Mesothelial cell of epicardium (in vitro differentiated cells): Measurements from ENCODE around the gene MPHOSPH10. TPM values are rescaled to one million over a fixed set of nuclear protein-coding genes. Genes with fewer than 3 reads are reported as not detected.
"Not testable (repeated sequence)": the region's sequence is repeated elsewhere in the genome, so short reads cannot be mapped to it uniquely, and the experiment has no call there.

Source experiments
- DNase-seq, 2 experiments: peaks; one replicate each; pipeline ENCODE4 v3.0.0; 2021; ENCODE audit warnings: low spot score in 2 of 2; ENCODE audit not compliant: unreplicated experiment in 2 of 2
- H3K27ac Mint-ChIP-seq: 2 replicates; pipeline ENCODE4 v1.8.0; 2021; ENCODE audit warnings: mixed read lengths
- H3K27me3 Mint-ChIP-seq: 2 replicates; pipeline ENCODE4 v1.8.0; 2021; ENCODE audit warnings: low read depth, mixed read lengths
- H3K36me3 Mint-ChIP-seq: 2 replicates; pipeline ENCODE4 v1.8.0; 2021; ENCODE audit warnings: mixed read lengths
- H3K4me1 Mint-ChIP-seq: 2 replicates; pipeline ENCODE4 v1.8.0; 2021; ENCODE audit warnings: mixed read lengths
- H3K4me3 Mint-ChIP-seq: 2 replicates; pipeline ENCODE4 v1.8.0; 2021; ENCODE audit warnings: mild to moderate bottlenecking, moderate library complexity, mixed read lengths
- H3K9me3 Mint-ChIP-seq: 2 replicates; pipeline ENCODE4 v1.8.0; 2021; ENCODE audit warnings: mixed read lengths
- CTCF ChIP-seq: fragments of 200-600 bp; sonication (generic); IDR thresholded peaks from one replicate; pipeline ENCODE4 v1.5.0; 2021; ENCODE audit warnings: antibody characterized with exemption; ENCODE audit not compliant: unreplicated experiment
- total RNA-seq: library from RNA; stranded (reverse); gene quantifications from 3 replicates; pipeline ENCODE4 v1.2.1, GENCODE V29; 2021

MPHOSPH10 gene
- total RNA-seq, 1 donor from 2014 or later = 35.1 TPM

GRCh38 chr2:71157124-71157793, 26.8 kb downstream of the MPHOSPH10 start:
- H3K36me3 Mint-ChIP-seq = no peaks in the 10 kb centered on the region
- no peak overlapping the region for H3K4me3 Mint-ChIP-seq
- peak; percentile 48 to 80 for DNase-seq
- H3K4me1 Mint-ChIP-seq = peaks cover 6% of the 10 kb centered on the region
- peak; percentile 62 for TF ChIP-seq CTCF
- H3K27me3 Mint-ChIP-seq = peaks cover 31% of the 10 kb centered on the region
- no peaks in the 10 kb centered on the region for H3K9me3 Mint-ChIP-seq
- H3K27ac Mint-ChIP-seq = no peak overlapping the region

GRCh38 chr2:71166812-71167211, 36.4 kb downstream of the MPHOSPH10 start:
- Mint-ChIP-seq H3K27me3 (peaks cover 29% of the 10 kb centered on the region), H3K36me3 (no peaks in the 10 kb centered on the region), H3K4me3 (no peak overlapping the region), H3K9me3 (no peaks in the 10 kb centered on the region), H3K27ac (no peak overlapping the region), H3K4me1 (no peaks in the 10 kb centered on the region)
- TF ChIP-seq CTCF = no peak
- no peak for DNase-seq

- H3K27ac Mint-ChIP-seq = no peak overlapping the region
- TF ChIP-seq CTCF = no peak
- H3K9me3 Mint-ChIP-seq = no peaks in the 10 kb centered on the region
- H3K4me3 Mint-ChIP-seq = no peak overlapping the region
- no peaks in the 10 kb centered on the region for H3K4me1 Mint-ChIP-seq
- DNase-seq = no peak
- H3K27me3 Mint-ChIP-seq = peaks cover 21% of the 10 kb centered on the region
- no peaks in the 10 kb centered on the region for H3K36me3 Mint-ChIP-seq
Observed at GRCh38 chr2:71173096-71173495, 42.7 kb downstream of the MPHOSPH10 start.

GRCh38 chr2:71174207-71174606, 43.8 kb downstream of the MPHOSPH10 start:
- H3K27ac Mint-ChIP-seq = no peak overlapping the region
- H3K9me3 Mint-ChIP-seq = no peaks in the 10 kb centered on the region
- no peak overlapping the region for H3K4me3 Mint-ChIP-seq
- peaks cover 29% of the 10 kb centered on the region for H3K27me3 Mint-ChIP-seq
- DNase-seq = no peak
- H3K4me1 Mint-ChIP-seq = no peaks in the 10 kb centered on the region
- no peaks in the 10 kb centered on the region for H3K36me3 Mint-ChIP-seq
- TF ChIP-seq CTCF = no peak

GRCh38 chr2:71178836-71179235, 48.4 kb downstream of the MPHOSPH10 start:
- not testable (repeated sequence) for H3K9me3 Mint-ChIP-seq, H3K4me3 Mint-ChIP-seq

GRCh38 chr2:71181316-71181715, 50.9 kb downstream of the MPHOSPH10 start:
- H3K27ac Mint-ChIP-seq = no peak overlapping the region
- no peaks in the 10 kb centered on the region for H3K9me3 Mint-ChIP-seq
- peaks cover 18% of the 10 kb centered on the region for H3K27me3 Mint-ChIP-seq
- no peaks in the 10 kb centered on the region for H3K36me3 Mint-ChIP-seq
- no peak for DNase-seq
- TF ChIP-seq CTCF = no peak
- no peaks in the 10 kb centered on the region for H3K4me1 Mint-ChIP-seq
- H3K4me3 Mint-ChIP-seq = no peak overlapping the region

More at GRCh38 chr2:71178836-71179235, 48.4 kb downstream of the MPHOSPH10 start:
- peaks cover 21% of the 10 kb centered on the region for H3K27me3 Mint-ChIP-seq
- H3K4me1 Mint-ChIP-seq, H3K36me3 Mint-ChIP-seq, H3K27ac Mint-ChIP-seq, DNase-seq: not testable (repeated sequence)

- not testable (repeated sequence) for H3K4me3 Mint-ChIP-seq, H3K27ac Mint-ChIP-seq, H3K27me3 Mint-ChIP-seq, H3K4me1 Mint-ChIP-seq, H3K9me3 Mint-ChIP-seq, DNase-seq, H3K36me3 Mint-ChIP-seq
Observed at GRCh38 chr2:71183306-71184115, 53.1 kb downstream of the MPHOSPH10 start.
